ENCODE results near the gene ELAVL3.

The ELAVL3 gene

DNA sequence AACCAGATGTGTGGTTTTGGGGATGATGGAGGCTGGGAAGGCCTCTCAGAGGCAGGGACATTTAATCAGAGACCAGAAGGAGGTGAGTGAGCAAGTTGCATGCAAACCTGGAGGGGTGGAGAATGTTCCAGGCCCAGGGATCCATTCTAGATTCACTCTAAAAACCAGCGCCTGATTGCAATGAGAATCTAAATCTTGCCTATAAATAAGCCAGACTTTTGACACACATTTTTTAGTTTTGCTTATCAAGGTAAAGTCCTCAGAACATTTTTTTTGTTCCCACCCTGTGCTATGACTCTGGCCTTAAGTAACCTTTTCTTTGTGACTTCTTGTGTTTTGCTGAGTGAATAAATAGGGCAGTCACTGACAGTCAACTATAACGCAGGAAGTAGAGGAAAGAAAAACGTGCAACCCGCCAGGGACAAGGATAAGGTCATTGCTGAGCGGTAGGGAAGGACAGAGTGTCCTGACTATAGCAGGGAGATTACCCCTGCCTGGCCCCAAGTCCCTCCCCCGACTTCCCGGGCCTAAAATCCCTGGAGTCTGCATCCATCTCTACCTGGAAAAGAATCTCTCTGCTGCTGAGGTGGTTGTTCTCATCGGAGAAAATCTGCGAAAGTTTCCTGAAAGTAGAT, 76.1 kb downstream of the ELAVL3 start:
- H3K27ac ChIP-seq, result no peak overlapping the region
- TF ChIP-seq ZFX (IDR thresholded peaks at IDR 0.05; ENCODE audit: borderline replicate concordance), result no peak
- TF ChIP-seq, protein P1, sequence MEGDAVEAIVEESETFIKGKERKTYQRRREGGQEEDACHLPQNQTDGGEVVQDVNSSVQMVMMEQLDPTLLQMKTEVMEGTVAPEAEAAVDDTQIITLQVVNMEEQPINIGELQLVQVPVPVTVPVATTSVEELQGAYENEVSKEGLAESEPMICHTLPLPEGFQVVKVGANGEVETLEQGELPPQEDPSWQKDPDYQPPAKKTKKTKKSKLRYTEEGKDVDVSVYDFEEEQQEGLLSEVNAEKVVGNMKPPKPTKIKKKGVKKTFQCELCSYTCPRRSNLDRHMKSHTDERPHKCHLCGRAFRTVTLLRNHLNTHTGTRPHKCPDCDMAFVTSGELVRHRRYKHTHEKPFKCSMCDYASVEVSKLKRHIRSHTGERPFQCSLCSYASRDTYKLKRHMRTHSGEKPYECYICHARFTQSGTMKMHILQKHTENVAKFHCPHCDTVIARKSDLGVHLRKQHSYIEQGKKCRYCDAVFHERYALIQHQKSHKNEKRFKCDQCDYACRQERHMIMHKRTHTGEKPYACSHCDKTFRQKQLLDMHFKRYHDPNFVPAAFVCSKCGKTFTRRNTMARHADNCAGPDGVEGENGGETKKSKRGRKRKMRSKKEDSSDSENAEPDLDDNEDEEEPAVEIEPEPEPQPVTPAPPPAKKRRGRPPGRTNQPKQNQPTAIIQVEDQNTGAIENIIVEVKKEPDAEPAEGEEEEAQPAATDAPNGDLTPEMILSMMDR (IDR thresholded peaks at IDR 0.05), result no peak

DNA sequence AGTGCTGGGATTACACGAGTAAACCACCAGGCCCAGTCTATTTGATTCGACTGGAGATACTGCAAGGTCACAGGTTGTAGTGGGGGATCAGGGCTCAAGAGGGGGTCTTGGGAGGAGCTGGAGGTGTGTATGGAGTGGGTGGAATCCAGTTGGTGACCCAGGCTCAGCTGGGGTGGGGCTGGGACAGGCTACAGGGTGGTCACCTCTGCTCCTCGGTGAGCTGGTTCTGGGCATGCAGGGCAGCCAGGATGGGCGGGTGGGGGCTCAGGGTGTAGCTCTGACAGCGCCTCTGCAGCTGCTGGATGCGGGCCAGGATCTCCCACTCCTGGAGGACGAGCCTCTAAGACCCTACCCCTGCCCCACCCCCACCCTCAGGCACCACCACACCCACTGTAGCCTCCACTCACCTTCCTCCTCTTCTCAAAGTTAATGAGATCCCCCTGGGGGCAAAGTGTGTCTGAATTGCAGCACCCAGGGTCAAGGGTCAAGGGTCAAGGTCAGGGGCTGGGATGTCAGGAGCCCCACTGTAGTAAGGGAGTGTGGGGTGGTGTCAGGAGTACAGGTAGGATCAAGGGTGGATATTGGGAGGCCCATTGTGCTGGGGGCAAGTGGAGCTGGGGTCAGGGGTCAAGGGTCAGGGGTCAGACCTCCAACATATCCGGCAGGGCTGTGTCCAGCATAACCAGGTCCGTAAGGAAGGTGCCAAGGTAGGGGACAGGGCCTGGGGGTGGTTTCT, 78.9 kb downstream of the ELAVL3 start:
- H3K27ac ChIP-seq, result no peak overlapping the region
- TF ChIP-seq, protein P1 (IDR thresholded peaks at IDR 0.05), result no peak
- TF ChIP-seq ZFX (IDR thresholded peaks at IDR 0.05; ENCODE audit: borderline replicate concordance), result no peak
